Occipital lobe (tissue), 2 donors: ENCODE results near the gene PCDH18. TPM values are rescaled to one million over a fixed set of nuclear protein-coding genes. Genes with fewer than 3 reads are reported as not detected.
"Not testable (repeated sequence)": the region's sequence is repeated elsewhere in the genome, so short reads cannot be mapped to it uniquely, and the experiment has no call there.

ENCODE experiments used
- DNase-seq: peaks from one replicate; lab custom pipeline; 2025; lab: John Stamatoyannopoulos, UW
- total RNA-seq: library from RNA; depleted of rRNA; stranded (reverse); fragments of >200 nt; gene quantifications from one replicate; pipeline ENCODE4 v1.2.3, GENCODE V29; 2014

Gene PCDH18
- total RNA-seq, 1 donor from 2014 or later, result 26.0 TPM

GRCh38 chr4:137529432-137529831, 2.9 kb downstream of the PCDH18 start:
- DNase-seq, result no peak

- DNase-seq, result no peak
Observed at GRCh38 chr4:137528673-137529072, 3.6 kb downstream of the PCDH18 start.

- DNase-seq, result no peak
Observed at GRCh38 chr4:137526681-137527080, 5.6 kb downstream of the PCDH18 start.

- no peak for DNase-seq
Observed at GRCh38 chr4:137524725-137525369, 7.4 kb downstream of the PCDH18 start.

- DNase-seq, result no peak
Observed at GRCh38 chr4:137523329-137523728, 9.0 kb downstream of the PCDH18 start.

GRCh38 chr4:137521053-137521452, 11.2 kb downstream of the PCDH18 start:
- DNase-seq, result no peak

- no peak for DNase-seq
Observed at GRCh38 chr4:137519406-137519805, 12.9 kb downstream of the PCDH18 start.

- not testable (repeated sequence) for DNase-seq
Observed at GRCh38 chr4:137517323-137517722, 15.0 kb downstream of the PCDH18 start.

GRCh38 chr4:137514406-137515111, 17.7 kb downstream of the PCDH18 start:
- DNase-seq, result no peak

- DNase-seq, result no peak
Observed at GRCh38 chr4:137510557-137511265, 21.6 kb downstream of the PCDH18 start.

GRCh38 chr4:137509855-137510282, 22.4 kb downstream of the PCDH18 start:
- DNase-seq, result no peak

GRCh38 chr4:137502339-137503129, 29.8 kb downstream of the PCDH18 start:
- no peak for DNase-seq

GRCh38 chr4:137496267-137496666, 36.0 kb downstream of the PCDH18 start:
- not testable (repeated sequence) for DNase-seq

GRCh38 chr4:137495578-137495977, 36.7 kb downstream of the PCDH18 start:
- no peak for DNase-seq

- DNase-seq, result not testable (repeated sequence)
Observed at GRCh38 chr4:137483313-137483959, 48.9 kb downstream of the PCDH18 start.

GRCh38 chr4:137479657-137480056, 52.6 kb downstream of the PCDH18 start:
- DNase-seq, result not testable (repeated sequence)

- DNase-seq, result no peak
Observed at GRCh38 chr4:137476345-137476744, 55.9 kb downstream of the PCDH18 start.

- DNase-seq, result no peak
Observed at GRCh38 chr4:137474711-137475301, 57.5 kb downstream of the PCDH18 start.

- no peak for DNase-seq
Observed at GRCh38 chr4:137471895-137472294, 60.4 kb downstream of the PCDH18 start.

GRCh38 chr4:137471461-137471860, 60.8 kb downstream of the PCDH18 start:
- DNase-seq, result no peak

- DNase-seq, result no peak
Observed at GRCh38 chr4:137470806-137471205, 61.5 kb downstream of the PCDH18 start.
